HG03439 (cell line): ENCODE results near the gene ALDH3A1.

Experiments
- ATAC-seq: cut with Tn5 transposase; IDR thresholded peaks from one replicate; pipeline ENCODE4 v1.9.1; 2021; ENCODE audit warnings: mild to moderate bottlenecking, moderate library complexity; ENCODE audit not compliant: unreplicated experiment

Gene ALDH3A1

GRCh38 chr17:19720631-19721426 is 27.3 kb downstream of the ALDH3A1 start:
- ATAC-seq, result no peak

- ATAC-seq, result no peak
Observed at GRCh38 chr17:19720210-19720475, 28.0 kb downstream of the ALDH3A1 start.

GRCh38 chr17:19719355-19720209 is 28.5 kb downstream of the ALDH3A1 start:
- no peak for ATAC-seq

- ATAC-seq, result no peak
Observed at GRCh38 chr17:19718613-19719354, 29.3 kb downstream of the ALDH3A1 start.

GRCh38 chr17:19718041-19718612 is 30.0 kb downstream of the ALDH3A1 start:
- ATAC-seq, result no peak

GRCh38 chr17:19717411-19717908 is 30.6 kb downstream of the ALDH3A1 start:
- ATAC-seq, result no peak

- ATAC-seq, result no peak
Observed at GRCh38 chr17:19717031-19717360, 31.1 kb downstream of the ALDH3A1 start.

GRCh38 chr17:19716108-19717030 is 31.7 kb downstream of the ALDH3A1 start, which contains the start of gene SLC47A2:
Gene SLC47A2 (minus strand): TSS chr17:19716584. CDS start chr17:19716555, 29 bp downstream.
- ATAC-seq, result no peak

GRCh38 chr17:19714542-19715411 is 33.3 kb downstream of the ALDH3A1 start:
- no peak for ATAC-seq

- ATAC-seq, result no peak
Observed at GRCh38 chr17:19713901-19714361, 34.2 kb downstream of the ALDH3A1 start.

GRCh38 chr17:19713462-19713861 is 34.6 kb downstream of the ALDH3A1 start:
- ATAC-seq, result no peak

GRCh38 chr17:19712436-19713004 is 35.6 kb downstream of the ALDH3A1 start:
- no peak for ATAC-seq

GRCh38 chr17:19709841-19710240 is 38.3 kb downstream of the ALDH3A1 start:
- ATAC-seq, result no peak

GRCh38 chr17:19708431-19709175 is 39.5 kb downstream of the ALDH3A1 start:
- no peak for ATAC-seq

- no peak for ATAC-seq
Observed at GRCh38 chr17:19707728-19708221, 40.3 kb downstream of the ALDH3A1 start.

- ATAC-seq, result no peak
Observed at GRCh38 chr17:19706791-19707727, 41.0 kb downstream of the ALDH3A1 start.
